Measurements from ENCODE around the gene ZNF562. TPM values are rescaled to one million over a fixed set of nuclear protein-coding genes. Genes with fewer than 3 reads are reported as not detected.

Gene ZNF562
- total and polyA plus RNA-seq, 2 donors (not counting 3 experiments of a cell fraction or from before 2014, with no cell fraction given): 6.3 to 27.0 TPM

GRCh38 chr19:9673912-9674662, 813 bp downstream of the ZNF562 start:
- FAIRE-seq (peak; percentile 12), DNase-seq (ENCODE audit: low read depth, low spot score) (peak; percentile 28)
- ChIA-PET POLR2A (no interaction called here), CTCF (no interaction called here)
- peak overlapping the region; percentile 89 for H3K9ac ChIP-seq (replicated peaks; ENCODE audit: extremely low read depth, insufficient read depth, low read length)
- peak overlapping the region; percentile 85 for H3K27ac ChIP-seq (ENCODE audit: insufficient read depth, low read depth, low read length)
- H3K27me3 ChIP-seq (ENCODE audit: control insufficient read depth in 2 of 2, insufficient read depth in 2 of 2, low read length in 2 of 2): no peaks in the 10 kb centered on the region
- H4K20me1 ChIP-seq (replicated peaks; ENCODE audit: control insufficient read depth, extremely low read depth, insufficient read depth, low read length): no peaks in the 10 kb centered on the region
- no peaks in the 10 kb centered on the region for H3K4me1 ChIP-seq (ENCODE audit: control insufficient read depth, extremely low read depth, insufficient read depth, low read length)
- no TSS peak for BruUV-seq (replicated peaks)
- peak overlapping the region; percentile 80 for H2AFZ ChIP-seq (ENCODE audit: low read depth, low read length)
- H3K4me2 ChIP-seq (ENCODE audit: insufficient read depth, low read length): peak overlapping the region; percentile 65
- H3K36me3 ChIP-seq (ENCODE audit: control insufficient read depth in 2 of 2, extremely low read depth in 1 of 2, insufficient read depth in 2 of 2, low read length in 2 of 2): no peaks in the 10 kb centered on the region
- peaks cover 50% of the 10 kb centered on the region for H3K79me2 ChIP-seq (ENCODE audit: control insufficient read depth, insufficient read depth, low read length)
- TF ChIP-seq FOS (IDR thresholded peaks at IDR 0.05; ENCODE audit: borderline replicate concordance, insufficient read depth, low read length): peak; percentile 41
- no peak for TF ChIP-seq POLR2A (IDR thresholded peaks at IDR 0.05; ENCODE audit: low read depth, low read length)
- peaks cover 2% of the 10 kb centered on the region for H3K9me3 ChIP-seq (replicated peaks; ENCODE audit: control insufficient read depth, insufficient read depth, low read length)
- no peaks in the 10 kb centered on the region for H3K9me1 ChIP-seq (replicated peaks; ENCODE audit: control insufficient read depth, extremely low read depth, insufficient read depth, low read length)
- dilution Hi-C loops (cut with MboI; ENCODE audit: extremely low pct_ligation_motif_present, low sequenced_read_pairs): no loop called here
- H3K4me3 ChIP-seq (replicated peaks in 1 of 3; ENCODE audit: insufficient read depth in 1 of 3, low read depth in 1 of 3, low read length in 3 of 3): peak overlapping the region; percentile 73 to 88 (median 74)
- intact Hi-C loops (cut with micrococcal nuclease): no loop called here

GRCh38 chr19:9672893-9673292, 2.0 kb downstream of the ZNF562 start:
- no peak overlapping the region for H3K9ac ChIP-seq (replicated peaks; ENCODE audit: extremely low read depth, insufficient read depth, low read length)
- peaks cover 62% of the 10 kb centered on the region for H3K79me2 ChIP-seq (ENCODE audit: control insufficient read depth, insufficient read depth, low read length)
- H3K4me2 ChIP-seq (ENCODE audit: insufficient read depth, low read length): no peak overlapping the region
- H3K36me3 ChIP-seq (ENCODE audit: control insufficient read depth in 2 of 2, extremely low read depth in 1 of 2, insufficient read depth in 2 of 2, low read length in 2 of 2): no peaks in the 10 kb centered on the region
- no peak for FAIRE-seq
- CTCF ChIA-PET: no interaction called here
- peaks cover 2% of the 10 kb centered on the region for H3K9me3 ChIP-seq (replicated peaks; ENCODE audit: control insufficient read depth, insufficient read depth, low read length)
- no peak overlapping the region for H3K4me3 ChIP-seq (replicated peaks in 1 of 3; ENCODE audit: insufficient read depth in 1 of 3, low read depth in 1 of 3, low read length in 3 of 3)
- no peak overlapping the region for H2AFZ ChIP-seq (ENCODE audit: low read depth, low read length)
- no peaks in the 10 kb centered on the region for H3K4me1 ChIP-seq (ENCODE audit: control insufficient read depth, extremely low read depth, insufficient read depth, low read length)
- no peaks in the 10 kb centered on the region for H4K20me1 ChIP-seq (replicated peaks; ENCODE audit: control insufficient read depth, extremely low read depth, insufficient read depth, low read length)
- POLR2A ChIA-PET: no interaction called here
- no peaks in the 10 kb centered on the region for H3K9me1 ChIP-seq (replicated peaks; ENCODE audit: control insufficient read depth, extremely low read depth, insufficient read depth, low read length)
- no peak for TF ChIP-seq GATA2 (IDR thresholded peaks at IDR 0.05; ENCODE audit: insufficient read depth, insufficient read length, low read depth, low read length)
- no peak for TF ChIP-seq CTCF (IDR thresholded peaks at IDR 0.05; ENCODE audit: extremely low read depth in 1 of 2, insufficient read depth in 1 of 2, low read depth in 1 of 2, low read length in 2 of 2)
- no peak for TF ChIP-seq EZH2 (IDR thresholded peaks at IDR 0.05; ENCODE audit: borderline replicate concordance, low read depth, low read length, severe bottlenecking)
- TF ChIP-seq FOS (IDR thresholded peaks at IDR 0.05; ENCODE audit: borderline replicate concordance, insufficient read depth, low read length): no peak
- TF ChIP-seq MYC (IDR thresholded peaks at IDR 0.05; ENCODE audit: low read depth, low read length): no peak
- TF ChIP-seq MAX (IDR thresholded peaks at IDR 0.05; ENCODE audit: insufficient read depth, insufficient read length): no peak
- no peak for TF ChIP-seq JUN (IDR thresholded peaks at IDR 0.05; ENCODE audit: borderline replicate concordance, insufficient read depth, insufficient read length, low read depth)
- TF ChIP-seq POLR2AphosphoS5 (IDR thresholded peaks at IDR 0.05; ENCODE audit: insufficient read depth, low read depth, low read length): no peak
- no peak for TF ChIP-seq POLR2A (IDR thresholded peaks at IDR 0.05; ENCODE audit: low read depth, low read length)
- intact Hi-C loops (cut with micrococcal nuclease) (no loop called here), dilution Hi-C loops (cut with MboI; ENCODE audit: extremely low pct_ligation_motif_present, low sequenced_read_pairs) (no loop called here)
- BruUV-seq (replicated peaks): no TSS peak
- no peak for DNase-seq (ENCODE audit: low read depth, low spot score)
- H3K27me3 ChIP-seq (ENCODE audit: control insufficient read depth in 2 of 2, insufficient read depth in 2 of 2, low read length in 2 of 2): no peaks in the 10 kb centered on the region
- H3K27ac ChIP-seq (ENCODE audit: insufficient read depth, low read depth, low read length): no peak overlapping the region

Data from endothelial cell of umbilical vein (primary cell).